Gastroesophageal sphincter (tissue), 3 donors: ENCODE results near the gene BOLA2.
"Not testable (repeated sequence)": the region's sequence is repeated elsewhere in the genome, so short reads cannot be mapped to it uniquely, and the experiment has no call there.

Source experiments
- EP300 ChIP-seq: sonication (generic); formaldehyde crosslinking; IDR thresholded peaks from one replicate; pipeline ENCODE4 v1.6.1; 2017; ENCODE audit warnings: antibody characterized with exemption, mild to moderate bottlenecking
- POLR2A ChIP-seq, 2 donors: fragments of 450-650 bp; IDR thresholded peaks; one replicate each; pipeline ENCODE4 v1.6.1; 2017; ENCODE audit warnings: antibody characterized with exemption in 2 of 2, mild to moderate bottlenecking in 2 of 2, moderate library complexity in 1 of 2
- TF ChIP-seq, protein P1 (sequence below), 4 experiments: fragments of 200-600 bp in 2 of 4; fragments of 450-650 bp in 2 of 4; sonication (generic) in 1 of 4; IDR thresholded peaks; one replicate each; pipeline ENCODE4 v1.5.1; 2017 to 2019; ENCODE audit warnings: antibody characterized with exemption in 4 of 4, mild to moderate bottlenecking in 2 of 4, moderate library complexity in 2 of 4

DNA sequence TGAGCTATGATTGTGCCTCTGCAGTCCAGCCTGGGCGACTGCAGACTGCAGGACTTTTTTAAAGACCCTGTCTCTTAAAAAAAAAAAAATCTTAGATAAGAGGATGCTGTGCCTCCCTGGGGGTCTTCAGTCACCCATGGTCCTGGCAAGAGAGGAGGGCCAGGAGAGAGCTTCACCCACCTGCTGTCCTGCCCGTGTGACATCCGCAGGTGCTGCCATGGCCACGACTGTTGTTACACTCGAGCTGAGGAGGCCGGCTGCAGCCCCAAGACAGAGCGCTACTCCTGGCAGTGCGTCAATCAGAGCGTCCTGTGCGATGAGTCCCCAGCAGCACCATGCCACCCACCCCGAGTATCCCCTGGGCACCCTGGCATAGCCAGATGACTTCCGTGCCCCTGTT, 28.1 kb upstream of the BOLA2 start:
- TF ChIP-seq, protein P1, sequence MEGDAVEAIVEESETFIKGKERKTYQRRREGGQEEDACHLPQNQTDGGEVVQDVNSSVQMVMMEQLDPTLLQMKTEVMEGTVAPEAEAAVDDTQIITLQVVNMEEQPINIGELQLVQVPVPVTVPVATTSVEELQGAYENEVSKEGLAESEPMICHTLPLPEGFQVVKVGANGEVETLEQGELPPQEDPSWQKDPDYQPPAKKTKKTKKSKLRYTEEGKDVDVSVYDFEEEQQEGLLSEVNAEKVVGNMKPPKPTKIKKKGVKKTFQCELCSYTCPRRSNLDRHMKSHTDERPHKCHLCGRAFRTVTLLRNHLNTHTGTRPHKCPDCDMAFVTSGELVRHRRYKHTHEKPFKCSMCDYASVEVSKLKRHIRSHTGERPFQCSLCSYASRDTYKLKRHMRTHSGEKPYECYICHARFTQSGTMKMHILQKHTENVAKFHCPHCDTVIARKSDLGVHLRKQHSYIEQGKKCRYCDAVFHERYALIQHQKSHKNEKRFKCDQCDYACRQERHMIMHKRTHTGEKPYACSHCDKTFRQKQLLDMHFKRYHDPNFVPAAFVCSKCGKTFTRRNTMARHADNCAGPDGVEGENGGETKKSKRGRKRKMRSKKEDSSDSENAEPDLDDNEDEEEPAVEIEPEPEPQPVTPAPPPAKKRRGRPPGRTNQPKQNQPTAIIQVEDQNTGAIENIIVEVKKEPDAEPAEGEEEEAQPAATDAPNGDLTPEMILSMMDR (IDR thresholded peaks at IDR 0.05): not testable (repeated sequence)
- not testable (repeated sequence) for TF ChIP-seq POLR2A (IDR thresholded peaks at IDR 0.05); EP300
